Activated CD8-positive, alpha-beta memory T cell treated with anti-CD3 and anti-CD28 coated beads, Interleukin-2, amount 50 U/mL, for 48 hours (primary cell): ENCODE results near the gene OARD1.
"Not testable (repeated sequence)": the region's sequence is repeated elsewhere in the genome, so short reads cannot be mapped to it uniquely, and the experiment has no call there.

Source experiments
- DNase-seq: peaks from one replicate; pipeline ENCODE4 v3.0.0-alpha.2; 2020

OARD1 gene

GRCh38 chr6:41025966-41026530 is 46.1 kb downstream of the OARD1 start:
- DNase-seq: no peak

DNA sequence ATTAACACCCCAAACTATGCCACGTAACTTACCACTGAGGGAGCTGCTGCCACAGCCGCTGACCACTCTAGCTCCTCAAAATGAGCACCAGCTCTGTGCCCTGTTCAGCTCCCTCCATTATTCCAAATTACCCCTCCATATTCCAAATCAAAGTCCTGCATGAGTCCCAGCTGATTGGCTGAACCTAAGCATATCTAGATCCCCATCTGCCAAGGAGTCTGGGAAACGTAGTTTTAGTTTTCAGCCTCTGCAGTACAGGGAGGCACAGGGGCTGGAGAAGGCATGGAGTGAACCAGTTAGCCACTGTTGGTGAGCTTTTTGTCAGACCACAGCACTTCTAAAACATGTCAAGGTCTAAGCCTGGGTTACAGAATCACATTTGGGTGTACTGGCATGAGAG is 49.0 kb downstream of the OARD1 start:
- DNase-seq: no peak

DNA sequence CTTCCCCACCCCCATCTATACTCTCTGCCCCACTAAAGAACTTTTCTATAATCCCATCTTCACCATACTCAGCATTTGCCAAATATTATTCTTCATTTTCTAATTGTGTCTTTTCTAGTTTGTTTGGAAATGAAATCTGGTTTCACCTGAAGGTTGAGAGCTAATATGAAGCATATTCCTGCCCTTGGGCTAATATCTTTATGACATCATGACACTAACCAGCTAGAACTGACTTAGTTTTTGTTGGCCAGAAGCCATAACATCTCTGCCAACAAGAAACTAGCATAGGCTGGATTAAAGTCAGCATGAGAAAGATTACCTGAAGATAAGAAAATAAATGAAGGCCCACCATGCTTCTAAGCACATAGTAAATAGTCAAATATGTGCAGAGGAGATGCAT is 49.9 kb downstream of the OARD1 start:
- no peak for DNase-seq

DNA sequence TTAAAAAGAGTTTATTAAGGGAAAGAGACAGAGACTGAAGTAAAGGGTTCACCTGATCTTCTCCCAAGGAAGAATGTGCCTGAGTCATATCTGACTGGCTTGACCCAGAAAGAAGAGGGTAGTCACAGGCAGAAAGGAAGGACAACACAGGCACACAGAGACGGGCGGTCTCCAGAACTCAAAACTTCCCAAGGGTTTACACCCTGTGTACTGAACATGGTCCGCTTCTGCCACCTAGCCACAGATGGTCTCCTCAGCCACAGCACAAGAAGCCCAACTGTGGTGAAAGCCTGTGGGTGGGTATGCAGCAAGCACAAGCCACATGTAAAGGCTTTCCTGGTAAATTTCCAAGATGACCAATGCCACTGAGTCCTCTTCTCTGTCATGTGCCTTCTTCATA is 50.3 kb downstream of the OARD1 start:
- DNase-seq: no peak

DNA sequence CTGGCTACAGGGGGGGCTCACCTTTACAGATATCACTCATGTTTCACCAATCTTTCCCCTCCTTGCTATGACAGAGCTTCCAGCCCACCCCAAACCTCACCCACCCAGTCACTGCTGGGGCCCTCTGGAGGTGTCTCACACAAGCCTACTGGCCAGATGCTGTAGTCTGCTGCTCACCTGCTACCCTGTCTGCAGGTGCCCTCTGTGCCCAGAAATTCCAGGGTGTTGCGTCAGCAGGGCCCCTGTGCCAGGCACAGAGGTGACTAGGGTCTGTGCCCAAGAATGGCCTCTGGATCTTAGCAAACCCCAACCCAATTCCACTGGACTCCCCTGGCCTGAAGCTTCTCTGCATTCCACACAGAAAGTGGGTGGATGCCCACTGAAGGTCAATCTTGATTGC is 54.5 kb downstream of the OARD1 start:
- DNase-seq: no peak

- DNase-seq: not testable (repeated sequence)
Measured at GRCh38 chr6:41015860-41016259, 56.3 kb downstream of the OARD1 start.

GRCh38 chr6:41014780-41015179 is 57.4 kb downstream of the OARD1 start:
- no peak for DNase-seq
